GM12878 (cell line): ENCODE data around the gene ABCB9.

Source experiments
- CHD1 ChIP-seq: IDR thresholded peaks from 2 replicates; pipeline ENCODE4 v1.6.1; 2012; ENCODE audit warnings: low read depth, low read length, improper control_type of control experiment
- HCFC1 ChIP-seq: fragments of 150-350 bp; IDR thresholded peaks from 2 replicates; pipeline ENCODE4 v1.6.1; 2014; ENCODE audit warnings: low read length
- POLR2AphosphoS5 ChIP-seq: IDR thresholded peaks from 2 replicates; pipeline ENCODE4 v1.6.1; 2011; ENCODE audit warnings: mild to moderate bottlenecking, low read length, inconsistent platforms
- RBBP5 ChIP-seq: fragments of 200-600 bp; sonication (generic); conservative IDR thresholded peaks from 2 replicates; pipeline ENCODE4 v1.6.1; 2016
- RCOR1 ChIP-seq: conservative IDR thresholded peaks from 2 replicates; pipeline ENCODE4 v1.6.1; 2012; ENCODE audit warnings: low read depth, low read length, improper control_type of control experiment
- ZZZ3 ChIP-seq: IDR thresholded peaks from 2 replicates; pipeline ENCODE4 v1.6.1; 2011; ENCODE audit warnings: low read depth; ENCODE audit not compliant: control insufficient read depth, insufficient read length
- TF ChIP-seq, protein P1 (sequence below), 3 experiments: IDR thresholded peaks in 2 of 3; conservative IDR thresholded peaks in 1 of 3; 2 replicates each; pipeline ENCODE4 v1.5.1; 2011; ENCODE audit warnings: low read depth in 3 of 3, low read length in 3 of 3, mild to moderate bottlenecking in 3 of 3, control low read depth in 2 of 3, moderate library complexity in 2 of 3, inconsistent platforms in 1 of 3, mixed read lengths in 1 of 3; ENCODE audit not compliant: control insufficient read depth in 2 of 3, insufficient read depth in 1 of 3; ENCODE audit errors: extremely low read depth in 1 of 3
- TF ChIP-seq, protein P2 (sequence below): IDR thresholded peaks from 2 replicates; pipeline ENCODE4 v1.6.1; 2012; ENCODE audit warnings: low read depth, low read length, improper control_type of control experiment
- TF ChIP-seq, protein P3 (sequence below): IDR thresholded peaks from 2 replicates; pipeline ENCODE4 v1.6.1; 2011; ENCODE audit warnings: low read depth, mild to moderate bottlenecking, low read length, moderate library complexity, borderline replicate concordance; ENCODE audit errors: extremely low read depth
- TF ChIP-seq, protein P4 (sequence below): fragments of 450-650 bp; IDR thresholded peaks from 2 replicates; pipeline ENCODE4 v1.6.1; 2017; ENCODE audit warnings: mild to moderate bottlenecking

DNA sequence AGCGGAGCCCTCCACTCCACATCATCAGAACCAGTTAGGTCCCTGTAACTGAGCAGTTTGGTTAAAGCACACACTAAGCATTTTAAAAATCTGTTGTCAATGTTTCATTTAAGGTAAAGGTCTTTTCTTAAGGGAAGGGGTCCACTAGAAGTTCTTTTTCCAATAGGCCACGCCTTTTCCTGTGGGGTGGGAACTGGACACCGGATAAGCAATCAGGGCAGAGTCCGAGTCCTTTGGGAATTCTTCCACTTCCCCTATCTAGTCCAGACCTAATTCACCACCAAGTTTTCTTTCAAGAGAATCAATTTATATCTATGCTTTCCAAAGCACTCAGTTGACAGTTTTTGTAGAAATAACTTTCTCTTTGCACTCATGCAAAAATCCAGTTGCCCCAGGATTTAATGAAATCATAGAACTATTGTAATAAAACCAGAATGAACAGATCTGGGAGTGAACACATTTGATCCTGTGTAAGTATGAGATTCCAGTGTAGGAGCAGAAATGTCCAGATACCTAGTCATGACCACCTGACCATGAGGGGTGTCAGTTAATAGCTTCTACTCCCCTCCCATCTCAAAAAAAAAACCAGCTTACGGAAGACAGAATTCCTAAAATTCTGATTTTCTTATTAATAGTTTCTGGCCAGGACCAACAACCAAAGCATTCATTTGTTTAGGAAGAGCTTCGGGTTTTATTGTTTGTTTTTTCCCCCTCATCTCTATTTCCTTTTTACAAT, 82.0 kb downstream of the ABCB9 start:
- TF ChIP-seq, protein P1, sequence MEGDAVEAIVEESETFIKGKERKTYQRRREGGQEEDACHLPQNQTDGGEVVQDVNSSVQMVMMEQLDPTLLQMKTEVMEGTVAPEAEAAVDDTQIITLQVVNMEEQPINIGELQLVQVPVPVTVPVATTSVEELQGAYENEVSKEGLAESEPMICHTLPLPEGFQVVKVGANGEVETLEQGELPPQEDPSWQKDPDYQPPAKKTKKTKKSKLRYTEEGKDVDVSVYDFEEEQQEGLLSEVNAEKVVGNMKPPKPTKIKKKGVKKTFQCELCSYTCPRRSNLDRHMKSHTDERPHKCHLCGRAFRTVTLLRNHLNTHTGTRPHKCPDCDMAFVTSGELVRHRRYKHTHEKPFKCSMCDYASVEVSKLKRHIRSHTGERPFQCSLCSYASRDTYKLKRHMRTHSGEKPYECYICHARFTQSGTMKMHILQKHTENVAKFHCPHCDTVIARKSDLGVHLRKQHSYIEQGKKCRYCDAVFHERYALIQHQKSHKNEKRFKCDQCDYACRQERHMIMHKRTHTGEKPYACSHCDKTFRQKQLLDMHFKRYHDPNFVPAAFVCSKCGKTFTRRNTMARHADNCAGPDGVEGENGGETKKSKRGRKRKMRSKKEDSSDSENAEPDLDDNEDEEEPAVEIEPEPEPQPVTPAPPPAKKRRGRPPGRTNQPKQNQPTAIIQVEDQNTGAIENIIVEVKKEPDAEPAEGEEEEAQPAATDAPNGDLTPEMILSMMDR (IDR thresholded peaks at IDR 0.05 in 2 of 3, conservative IDR thresholded peaks at IDR 0.05 in 1 of 3; ENCODE audit: control insufficient read depth in 2 of 3, extremely low read depth in 1 of 3, insufficient read depth in 1 of 3, low read depth in 3 of 3, low read length in 3 of 3) = no peak
- no peak for TF ChIP-seq ZZZ3
- TF ChIP-seq, protein P2, sequence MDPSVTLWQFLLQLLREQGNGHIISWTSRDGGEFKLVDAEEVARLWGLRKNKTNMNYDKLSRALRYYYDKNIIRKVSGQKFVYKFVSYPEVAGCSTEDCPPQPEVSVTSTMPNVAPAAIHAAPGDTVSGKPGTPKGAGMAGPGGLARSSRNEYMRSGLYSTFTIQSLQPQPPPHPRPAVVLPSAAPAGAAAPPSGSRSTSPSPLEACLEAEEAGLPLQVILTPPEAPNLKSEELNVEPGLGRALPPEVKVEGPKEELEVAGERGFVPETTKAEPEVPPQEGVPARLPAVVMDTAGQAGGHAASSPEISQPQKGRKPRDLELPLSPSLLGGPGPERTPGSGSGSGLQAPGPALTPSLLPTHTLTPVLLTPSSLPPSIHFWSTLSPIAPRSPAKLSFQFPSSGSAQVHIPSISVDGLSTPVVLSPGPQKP = no peak
- TF ChIP-seq, protein P3, sequence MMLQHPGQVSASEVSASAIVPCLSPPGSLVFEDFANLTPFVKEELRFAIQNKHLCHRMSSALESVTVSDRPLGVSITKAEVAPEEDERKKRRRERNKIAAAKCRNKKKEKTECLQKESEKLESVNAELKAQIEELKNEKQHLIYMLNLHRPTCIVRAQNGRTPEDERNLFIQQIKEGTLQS = no peak
- no peak for TF ChIP-seq POLR2AphosphoS5
- TF ChIP-seq HCFC1 = no peak
- TF ChIP-seq, protein P4, sequence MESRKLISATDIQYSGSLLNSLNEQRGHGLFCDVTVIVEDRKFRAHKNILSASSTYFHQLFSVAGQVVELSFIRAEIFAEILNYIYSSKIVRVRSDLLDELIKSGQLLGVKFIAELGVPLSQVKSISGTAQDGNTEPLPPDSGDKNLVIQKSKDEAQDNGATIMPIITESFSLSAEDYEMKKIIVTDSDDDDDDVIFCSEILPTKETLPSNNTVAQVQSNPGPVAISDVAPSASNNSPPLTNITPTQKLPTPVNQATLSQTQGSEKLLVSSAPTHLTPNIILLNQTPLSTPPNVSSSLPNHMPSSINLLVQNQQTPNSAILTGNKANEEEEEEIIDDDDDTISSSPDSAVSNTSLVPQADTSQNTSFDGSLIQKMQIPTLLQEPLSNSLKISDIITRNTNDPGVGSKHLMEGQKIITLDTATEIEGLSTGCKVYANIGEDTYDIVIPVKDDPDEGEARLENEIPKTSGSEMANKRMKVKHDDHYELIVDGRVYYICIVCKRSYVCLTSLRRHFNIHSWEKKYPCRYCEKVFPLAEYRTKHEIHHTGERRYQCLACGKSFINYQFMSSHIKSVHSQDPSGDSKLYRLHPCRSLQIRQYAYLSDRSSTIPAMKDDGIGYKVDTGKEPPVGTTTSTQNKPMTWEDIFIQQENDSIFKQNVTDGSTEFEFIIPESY = no peak
- TF ChIP-seq CHD1 = no peak
- no peak for TF ChIP-seq RCOR1
- TF ChIP-seq RBBP5 = no peak
